Neural cell (in vitro differentiated cells): Measurements from ENCODE around the gene RNF26. TPM values are rescaled to one million over a fixed set of nuclear protein-coding genes. Genes with fewer than 3 reads are reported as not detected.

Experiments used
- H2AFZ ChIP-seq: fragments of 200-600, 300-800 bp; sonication (generic), shearing (Covaris generic); 2 replicates; pipeline ENCODE4 v1.6.0; 2014; ENCODE audit warnings: low read depth, mild to moderate bottlenecking, antibody characterized with exemption, low read length, moderate library complexity
- H3F3A ChIP-seq: fragments of 200-600 bp; shearing (Covaris generic); 2 replicates; pipeline ENCODE4 v1.6.1; 2016; ENCODE audit warnings: mild to moderate bottlenecking, moderate library complexity, mixed read lengths, antibody characterized with exemption, low read length; ENCODE audit not compliant: insufficient read depth, poor library complexity, severe bottlenecking
- H3K27ac ChIP-seq: fragments of 200-600, 300-800 bp; sonication (generic), shearing (Covaris generic); 2 replicates; pipeline ENCODE4 v1.5.1; 2014; ENCODE audit warnings: mild to moderate bottlenecking, low read length, moderate library complexity
- H3K27me3 ChIP-seq: fragments of 300-800, 200-600 bp; sonication (generic), shearing (Covaris generic); 2 replicates; pipeline ENCODE4 v1.6.0; 2014; ENCODE audit warnings: mild to moderate bottlenecking, low read depth, low read length, moderate library complexity; ENCODE audit not compliant: insufficient read depth
- H3K36me3 ChIP-seq: fragments of 300-800, 200-600 bp; sonication (generic), shearing (Covaris generic); 2 replicates; pipeline ENCODE4 v1.5.1; 2014; ENCODE audit warnings: mild to moderate bottlenecking, antibody characterized with exemption, low read length, moderate library complexity; ENCODE audit not compliant: insufficient read depth
- H3K4me2 ChIP-seq: fragments of 300-800, 200-600 bp; sonication (generic), shearing (Covaris generic); 2 replicates; pipeline ENCODE4 v1.6.0; 2014; ENCODE audit warnings: mild to moderate bottlenecking, low read length
- H3K4me3 ChIP-seq: fragments of 300-800, 200-600 bp; sonication (generic), shearing (Covaris generic); 2 replicates; pipeline ENCODE4 v1.5.1; 2014; ENCODE audit warnings: mild to moderate bottlenecking, low read length, moderate library complexity
- H3K79me2 ChIP-seq: fragments of 200-600 bp; shearing (Covaris generic); replicated peaks from 2 replicates; pipeline ENCODE4 v1.6.0; 2014; ENCODE audit warnings: mild to moderate bottlenecking, low read length, moderate library complexity; ENCODE audit not compliant: insufficient read depth
- H3K9ac ChIP-seq: fragments of 300-800, 200-600 bp; sonication (generic), shearing (Covaris generic); 2 replicates; pipeline ENCODE4 v1.6.1; 2016; ENCODE audit warnings: mild to moderate bottlenecking, low read length, mixed read lengths
- H3K9me2 ChIP-seq: fragments of 200-600 bp; shearing (Covaris generic); 2 replicates; pipeline ENCODE4 v1.6.1; 2016; ENCODE audit warnings: mild to moderate bottlenecking, low read length, mixed read lengths; ENCODE audit not compliant: insufficient read depth
- H3K9me3 ChIP-seq: fragments of 200-600, 300-800 bp; sonication (generic), shearing (Covaris generic); 2 replicates; pipeline ENCODE4 v1.6.1; 2016; ENCODE audit warnings: mild to moderate bottlenecking, mixed run types, low read length, moderate library complexity, mixed read lengths
- H4K20me1 ChIP-seq: fragments of 200-600 bp; shearing (Covaris generic); 2 replicates; pipeline ENCODE4 v1.6.1; 2016; ENCODE audit warnings: mild to moderate bottlenecking, mixed run types; ENCODE audit not compliant: insufficient read depth
- EP300 ChIP-seq: fragments of 450-650 bp; conservative IDR thresholded peaks from 2 replicates; pipeline ENCODE4 v1.6.1; 2014; ENCODE audit warnings: antibody characterized with exemption, mild to moderate bottlenecking, moderate library complexity; ENCODE audit not compliant: poor library complexity, severe bottlenecking
- EZH2 ChIP-seq: fragments of 200-600, 300-800 bp; shearing (Covaris generic), sonication (generic); IDR thresholded peaks from 2 replicates; pipeline ENCODE4 v1.6.1; 2014; ENCODE audit warnings: antibody characterized with exemption, low read length, borderline replicate concordance, mild to moderate bottlenecking; ENCODE audit not compliant: insufficient read depth, poor library complexity, severe bottlenecking
- MXI1 ChIP-seq: fragments of 450-650 bp; conservative IDR thresholded peaks from 2 replicates; pipeline ENCODE4 v1.6.1; 2014; ENCODE audit warnings: antibody characterized with exemption, mild to moderate bottlenecking; ENCODE audit not compliant: poor library complexity, severe bottlenecking
- POLR2AphosphoS5 ChIP-seq: IDR thresholded peaks from 2 replicates; pipeline ENCODE4 v1.6.1; 2012
- RAD21 ChIP-seq: fragments of 450-650 bp; conservative IDR thresholded peaks from 2 replicates; pipeline ENCODE4 v1.6.1; 2014; ENCODE audit warnings: antibody characterized with exemption, mild to moderate bottlenecking, moderate library complexity
- SMC3 ChIP-seq: fragments of 450-650 bp; conservative IDR thresholded peaks from 2 replicates; pipeline ENCODE4 v1.6.1; 2014; ENCODE audit warnings: antibody characterized with exemption, mild to moderate bottlenecking, moderate library complexity; ENCODE audit not compliant: poor library complexity
- TAF1 ChIP-seq: IDR thresholded peaks from 2 replicates; pipeline ENCODE4 v1.6.1; 2012; ENCODE audit warnings: low read depth
- polyA plus RNA-seq: library from polyadenylated mRNA; depleted of rRNA; stranded (reverse); fragments of >200 nt; gene quantifications from 2 replicates; pipeline ENCODE4 v1.2.3, GENCODE V29; 2014
- TF ChIP-seq, protein P1 (sequence below): IDR thresholded peaks from 2 replicates; pipeline ENCODE4 v1.6.1; 2012; ENCODE audit warnings: borderline replicate concordance
- TF ChIP-seq, protein P2 (sequence below): fragments of 450-650 bp; IDR thresholded peaks from 2 replicates; pipeline ENCODE4 v1.5.1; 2014; ENCODE audit warnings: antibody characterized with exemption, mild to moderate bottlenecking, moderate library complexity; ENCODE audit not compliant: poor library complexity, severe bottlenecking

Gene RNF26
- polyA plus RNA-seq, 1 donor from 2014 or later = 2.6 TPM

DNA sequence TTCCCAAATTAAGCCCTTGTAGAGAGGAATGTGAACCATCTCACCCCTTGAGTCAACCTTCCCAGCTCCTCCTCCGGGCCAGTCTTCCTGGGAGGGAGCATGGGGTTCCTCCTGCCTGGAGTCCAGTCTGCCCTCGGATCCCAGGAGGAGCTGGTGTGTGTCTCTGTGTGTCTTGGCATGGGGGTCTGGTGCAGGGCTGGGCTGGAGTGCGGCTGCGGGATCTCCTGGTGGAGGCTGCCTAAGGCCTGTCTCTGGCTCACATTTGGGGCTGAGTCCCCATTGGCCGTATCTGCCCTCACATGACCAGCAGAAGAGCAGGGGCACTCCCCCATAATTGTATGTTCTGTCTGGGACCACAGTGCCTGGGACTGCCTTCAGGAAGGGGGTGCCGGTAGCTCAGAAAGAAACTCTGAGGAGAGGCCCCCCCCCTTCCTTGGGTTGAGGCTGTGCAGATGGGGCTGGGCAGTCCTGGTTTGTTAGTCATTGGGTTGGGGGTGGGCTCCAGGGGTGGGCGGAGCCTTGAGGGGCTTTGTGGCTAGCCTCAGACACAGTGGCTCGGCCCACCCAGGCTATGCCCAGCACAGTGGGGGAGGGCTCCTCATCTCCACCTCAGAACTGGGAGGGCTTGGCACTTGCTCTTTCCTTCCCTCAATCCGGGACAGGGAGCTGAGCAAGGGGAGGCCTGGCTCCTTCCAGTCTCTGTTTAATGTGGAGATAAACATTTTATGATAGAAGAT, 3.4 kb downstream of the RNF26 start:
- peaks cover 36% of the 10 kb centered on the region for H3K27me3 ChIP-seq
- H3K36me3 ChIP-seq = no peaks in the 10 kb centered on the region
- H3K27ac ChIP-seq = no peak overlapping the region
- no peak overlapping the region for H2AFZ ChIP-seq
- peak overlapping the region; percentile 40 for H3K4me3 ChIP-seq
- no peak for TF ChIP-seq SMC3
- TF ChIP-seq MXI1 = no peak
- no peak for TF ChIP-seq TAF1
- no peak for TF ChIP-seq RAD21
- TF ChIP-seq, protein P1, sequence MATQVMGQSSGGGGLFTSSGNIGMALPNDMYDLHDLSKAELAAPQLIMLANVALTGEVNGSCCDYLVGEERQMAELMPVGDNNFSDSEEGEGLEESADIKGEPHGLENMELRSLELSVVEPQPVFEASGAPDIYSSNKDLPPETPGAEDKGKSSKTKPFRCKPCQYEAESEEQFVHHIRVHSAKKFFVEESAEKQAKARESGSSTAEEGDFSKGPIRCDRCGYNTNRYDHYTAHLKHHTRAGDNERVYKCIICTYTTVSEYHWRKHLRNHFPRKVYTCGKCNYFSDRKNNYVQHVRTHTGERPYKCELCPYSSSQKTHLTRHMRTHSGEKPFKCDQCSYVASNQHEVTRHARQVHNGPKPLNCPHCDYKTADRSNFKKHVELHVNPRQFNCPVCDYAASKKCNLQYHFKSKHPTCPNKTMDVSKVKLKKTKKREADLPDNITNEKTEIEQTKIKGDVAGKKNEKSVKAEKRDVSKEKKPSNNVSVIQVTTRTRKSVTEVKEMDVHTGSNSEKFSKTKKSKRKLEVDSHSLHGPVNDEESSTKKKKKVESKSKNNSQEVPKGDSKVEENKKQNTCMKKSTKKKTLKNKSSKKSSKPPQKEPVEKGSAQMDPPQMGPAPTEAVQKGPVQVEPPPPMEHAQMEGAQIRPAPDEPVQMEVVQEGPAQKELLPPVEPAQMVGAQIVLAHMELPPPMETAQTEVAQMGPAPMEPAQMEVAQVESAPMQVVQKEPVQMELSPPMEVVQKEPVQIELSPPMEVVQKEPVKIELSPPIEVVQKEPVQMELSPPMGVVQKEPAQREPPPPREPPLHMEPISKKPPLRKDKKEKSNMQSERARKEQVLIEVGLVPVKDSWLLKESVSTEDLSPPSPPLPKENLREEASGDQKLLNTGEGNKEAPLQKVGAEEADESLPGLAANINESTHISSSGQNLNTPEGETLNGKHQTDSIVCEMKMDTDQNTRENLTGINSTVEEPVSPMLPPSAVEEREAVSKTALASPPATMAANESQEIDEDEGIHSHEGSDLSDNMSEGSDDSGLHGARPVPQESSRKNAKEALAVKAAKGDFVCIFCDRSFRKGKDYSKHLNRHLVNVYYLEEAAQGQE = no peak
- no peaks in the 10 kb centered on the region for H3K9me3 ChIP-seq
- no peaks in the 10 kb centered on the region for H3K9me2 ChIP-seq
- no peaks in the 10 kb centered on the region for H3F3A ChIP-seq
- H3K9ac ChIP-seq = peak overlapping the region; percentile 29
- H3K79me2 ChIP-seq = peaks cover 6% of the 10 kb centered on the region
- H3K4me2 ChIP-seq = no peak overlapping the region
- H4K20me1 ChIP-seq = no peaks in the 10 kb centered on the region

DNA sequence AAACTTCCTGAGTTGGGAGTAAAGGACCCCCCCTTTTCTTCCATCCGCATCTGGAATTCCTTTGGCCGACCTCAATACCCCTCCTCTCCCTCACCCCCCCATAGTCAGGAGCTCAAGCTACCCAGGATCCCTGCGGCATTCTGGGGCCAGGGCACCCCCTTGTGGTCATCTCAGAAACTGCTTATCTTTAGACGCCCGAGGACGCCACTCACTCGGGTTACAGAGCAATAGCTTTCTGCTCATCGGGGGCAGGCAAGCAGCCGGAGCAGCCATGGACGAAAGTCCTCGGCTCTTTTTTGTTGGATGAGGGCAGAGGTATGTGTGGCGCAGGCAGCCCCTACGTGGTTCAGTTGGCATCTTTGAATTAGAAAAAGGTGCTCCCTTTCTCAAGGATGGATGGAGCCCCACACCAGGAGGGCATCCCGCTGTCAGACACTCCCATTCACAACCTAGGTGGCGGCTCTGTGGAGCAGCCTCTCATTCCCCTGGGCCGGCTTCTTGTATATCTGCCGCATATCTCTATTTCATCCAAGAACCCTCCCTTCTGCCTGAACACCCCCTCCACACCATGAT, 4.1 kb downstream of the RNF26 start:
- peaks cover 36% of the 10 kb centered on the region for H3K27me3 ChIP-seq
- TF ChIP-seq TAF1 = no peak
- TF ChIP-seq EP300 = no peak
- no peak for TF ChIP-seq POLR2AphosphoS5
- TF ChIP-seq, protein P2, sequence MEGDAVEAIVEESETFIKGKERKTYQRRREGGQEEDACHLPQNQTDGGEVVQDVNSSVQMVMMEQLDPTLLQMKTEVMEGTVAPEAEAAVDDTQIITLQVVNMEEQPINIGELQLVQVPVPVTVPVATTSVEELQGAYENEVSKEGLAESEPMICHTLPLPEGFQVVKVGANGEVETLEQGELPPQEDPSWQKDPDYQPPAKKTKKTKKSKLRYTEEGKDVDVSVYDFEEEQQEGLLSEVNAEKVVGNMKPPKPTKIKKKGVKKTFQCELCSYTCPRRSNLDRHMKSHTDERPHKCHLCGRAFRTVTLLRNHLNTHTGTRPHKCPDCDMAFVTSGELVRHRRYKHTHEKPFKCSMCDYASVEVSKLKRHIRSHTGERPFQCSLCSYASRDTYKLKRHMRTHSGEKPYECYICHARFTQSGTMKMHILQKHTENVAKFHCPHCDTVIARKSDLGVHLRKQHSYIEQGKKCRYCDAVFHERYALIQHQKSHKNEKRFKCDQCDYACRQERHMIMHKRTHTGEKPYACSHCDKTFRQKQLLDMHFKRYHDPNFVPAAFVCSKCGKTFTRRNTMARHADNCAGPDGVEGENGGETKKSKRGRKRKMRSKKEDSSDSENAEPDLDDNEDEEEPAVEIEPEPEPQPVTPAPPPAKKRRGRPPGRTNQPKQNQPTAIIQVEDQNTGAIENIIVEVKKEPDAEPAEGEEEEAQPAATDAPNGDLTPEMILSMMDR = peak; percentile 90
- no peak for TF ChIP-seq MXI1
- TF ChIP-seq EZH2 = no peak
- TF ChIP-seq, protein P1 = no peak
- peak; percentile 82 for TF ChIP-seq SMC3
- peak; percentile 82 for TF ChIP-seq RAD21

More for the DNA sequence above, 4.1 kb downstream of the RNF26 start:
- H3K4me3 ChIP-seq = peak overlapping the region; percentile 40
- peaks cover 6% of the 10 kb centered on the region for H3K79me2 ChIP-seq
- H3F3A ChIP-seq = no peaks in the 10 kb centered on the region
- H3K9ac ChIP-seq = peak overlapping the region; percentile 34
- no peak overlapping the region for H3K4me2 ChIP-seq
- no peaks in the 10 kb centered on the region for H3K9me2 ChIP-seq
- no peaks in the 10 kb centered on the region for H3K36me3 ChIP-seq
- no peaks in the 10 kb centered on the region for H4K20me1 ChIP-seq
- H3K27ac ChIP-seq = no peak overlapping the region
- H3K9me3 ChIP-seq = no peaks in the 10 kb centered on the region
- no peak overlapping the region for H2AFZ ChIP-seq
